GM23338 (cell line): ENCODE results near the gene SZRD1. TPM values are rescaled to one million over a fixed set of nuclear protein-coding genes. Genes with fewer than 3 reads are reported as not detected.

Experiments used
- ATAC-seq: fragments of 200-7000 bp; cut with Tn5 transposase; 3 replicates; pipeline ENCODE4 v1.9.1; 2020
- DNase-seq: peaks from one replicate; pipeline ENCODE4 v3.0.0-alpha.2; 2015; ENCODE audit warnings: low spot score
- H2AFZ ChIP-seq: fragments of 200-600 bp; sonication (generic); 2 replicates; pipeline ENCODE4 v1.8.0; 2016; ENCODE audit warnings: antibody characterized with exemption, mild to moderate bottlenecking, moderate library complexity
- H3F3A ChIP-seq: fragments of 200-600 bp; sonication (generic); replicated peaks from 2 replicates; pipeline ENCODE4 v1.8.0; 2017; ENCODE audit warnings: antibody characterized with exemption, mixed run types, low read depth
- H3K27ac ChIP-seq: fragments of 200-600 bp; sonication (generic); 2 replicates; pipeline ENCODE4 v1.6.1; 2016; ENCODE audit warnings: low read depth
- H3K27me3 ChIP-seq: fragments of 200-600 bp; sonication (generic); 2 replicates; pipeline ENCODE4 v1.8.0; 2016; ENCODE audit warnings: mild to moderate bottlenecking, mixed run types, moderate library complexity; ENCODE audit not compliant: insufficient read depth
- H3K36me3 ChIP-seq: fragments of 200-600 bp; sonication (generic); 2 replicates; pipeline ENCODE4 v1.8.0; 2016; ENCODE audit warnings: mild to moderate bottlenecking; ENCODE audit not compliant: insufficient read depth
- H3K4me1 ChIP-seq: fragments of 200-600 bp; sonication (generic); 2 replicates; pipeline ENCODE4 v1.8.0; 2016; ENCODE audit warnings: mild to moderate bottlenecking, moderate library complexity; ENCODE audit not compliant: insufficient read depth
- H3K4me2 ChIP-seq: fragments of 200-600 bp; sonication (generic); 2 replicates; pipeline ENCODE4 v1.7.1; 2017; ENCODE audit warnings: mixed run types
- H3K4me3 ChIP-seq: fragments of 200-600 bp; sonication (generic); 2 replicates; pipeline ENCODE4 v1.6.1; 2016; ENCODE audit warnings: mixed run types
- H3K79me2 ChIP-seq: fragments of 200-600 bp; sonication (generic); replicated peaks from 2 replicates; pipeline ENCODE4 v1.8.0; 2017; ENCODE audit warnings: mild to moderate bottlenecking; ENCODE audit not compliant: insufficient read depth
- H3K9me2 ChIP-seq: fragments of 200-600 bp; sonication (generic); 2 replicates; pipeline ENCODE4 v1.8.0; 2017; ENCODE audit not compliant: insufficient read depth
- H4K20me1 ChIP-seq: fragments of 200-600 bp; sonication (generic); replicated peaks from 2 replicates; pipeline ENCODE4 v1.8.0; 2017; ENCODE audit warnings: mild to moderate bottlenecking; ENCODE audit not compliant: insufficient read depth
- H3K27ac Mint-ChIP-seq: 2 replicates; pipeline ENCODE4 v1.8.0; 2020; ENCODE audit warnings: inconsistent platforms, mild to moderate bottlenecking, moderate library complexity, mixed read lengths
- H3K27me3 Mint-ChIP-seq: 3 replicates; pipeline ENCODE4 v1.8.0; 2022; ENCODE audit warnings: low read depth, mild to moderate bottlenecking, moderate library complexity, mixed read lengths, inconsistent platforms; ENCODE audit not compliant: insufficient read depth, poor library complexity
- H3K36me3 Mint-ChIP-seq: 3 replicates; pipeline ENCODE4 v1.8.0; 2021; ENCODE audit warnings: low read depth, mild to moderate bottlenecking, inconsistent platforms, moderate library complexity, mixed read lengths
- H3K4me1 Mint-ChIP-seq: 3 replicates; pipeline ENCODE4 v1.8.0; 2020; ENCODE audit warnings: mild to moderate bottlenecking, inconsistent platforms, mixed read lengths
- H3K4me3 Mint-ChIP-seq: 3 replicates; pipeline ENCODE4 v1.8.0; 2021; ENCODE audit warnings: moderate library complexity, mild to moderate bottlenecking, inconsistent platforms, mixed read lengths
- H3K9me3 Mint-ChIP-seq: 3 replicates; pipeline ENCODE4 v1.8.0; 2020; ENCODE audit warnings: moderate library complexity, mild to moderate bottlenecking, inconsistent platforms, mixed read lengths
- CTCF ChIP-seq, 2 experiments: fragments of 200-600 bp in 1 of 2; sonication (generic) in 1 of 2; conservative IDR thresholded peaks; 2 replicates each; pipeline versions ENCODE4 v1.5.1 to v1.6.1; 2016 to 2017; ENCODE audit warnings: antibody characterized with exemption in 2 of 2, low read depth in 2 of 2, mild to moderate bottlenecking in 2 of 2, moderate library complexity in 1 of 2
- EZH2 ChIP-seq: fragments of 200-600 bp; sonication (generic); IDR thresholded peaks from one replicate; pipeline ENCODE4 v1.8.0; 2017; ENCODE audit warnings: antibody characterized with exemption, mild to moderate bottlenecking, low read depth; ENCODE audit not compliant: unreplicated experiment
- POLR2AphosphoS5 ChIP-seq: IDR thresholded peaks from 2 replicates; pipeline ENCODE4 v1.6.1; 2016; ENCODE audit warnings: antibody characterized with exemption, low read depth
- REST ChIP-seq: IDR thresholded peaks from one replicate; pipeline ENCODE4 v1.6.1; 2018; ENCODE audit warnings: antibody characterized with exemption; ENCODE audit not compliant: unreplicated experiment
- STAT1 ChIP-seq: IDR thresholded peaks from one replicate; pipeline ENCODE4 v1.6.1; 2016; ENCODE audit warnings: antibody characterized with exemption; ENCODE audit not compliant: unreplicated experiment
- ZNF331 ChIP-seq: fragments of 250-450 bp; sonication (Bioruptor Pico); IDR thresholded peaks from 2 replicates; pipeline ENCODE4 v1.5.0; 2020; ENCODE audit warnings: low read depth, mild to moderate bottlenecking, moderate library complexity
- polyA plus RNA-seq: library from polyadenylated mRNA; unstranded; fragments of >200 nt; fragmentation: Nextera tagmentation; extraction: Ambion mirVana; gene quantifications from 2 replicates; pipeline ENCODE4 v1.2.1, GENCODE V29; 2016
- total RNA-seq: library from RNA; depleted of rRNA; stranded (reverse); fragments of >200 nt; shearing (Covaris generic); gene quantifications from 2 replicates; pipeline ENCODE4 v1.2.3, GENCODE V29; 2014

SZRD1 gene
- total and polyA plus RNA-seq, 2 experiments from 2014 or later = 32.5 to 70.9 TPM

- DNase-seq (no peak), ATAC-seq (no peak)
These were observed 18.4 kb upstream of the SZRD1 start for GRCh38 chr1:16348414-16349182.

More at GRCh38 chr1:16348414-16349182, 18.4 kb upstream of the SZRD1 start:
- no peak overlapping the region for H3K27ac Mint-ChIP-seq
- H3K4me1 Mint-ChIP-seq = peaks cover 13% of the 10 kb centered on the region; the same call in 2 of the 3 replicates
- H3K27ac ChIP-seq = no peak overlapping the region
- no peak for TF ChIP-seq CTCF (conservative IDR thresholded peaks at IDR 0.05; ENCODE audit: low read depth in 2 of 2)
- TF ChIP-seq ZNF331 (CRISPR knock-in tag) = no peak
- no peak for TF ChIP-seq STAT1
- TF ChIP-seq POLR2AphosphoS5 = no peak
- TF ChIP-seq EZH2 = no peak
- no peak for TF ChIP-seq REST
- no peak overlapping the region for H3K4me2 ChIP-seq
- H3K36me3 ChIP-seq = no peaks in the 10 kb centered on the region
- no peaks in the 10 kb centered on the region for H3K27me3 ChIP-seq
- H3K79me2 ChIP-seq = peaks cover 83% of the 10 kb centered on the region
- no peaks in the 10 kb centered on the region for H3K36me3 Mint-ChIP-seq
- H3K9me3 Mint-ChIP-seq = no peaks in the 10 kb centered on the region
- no peaks in the 10 kb centered on the region for H3K9me2 ChIP-seq
- H3K4me3 ChIP-seq = no peak overlapping the region
- H3K27me3 Mint-ChIP-seq = no peaks in the 10 kb centered on the region
- peaks cover 3% of the 10 kb centered on the region; the same call in 1 of the 2 replicates for H3F3A ChIP-seq
- H3K4me3 Mint-ChIP-seq = no peak overlapping the region
- no peak overlapping the region for H2AFZ ChIP-seq
- peaks cover 12% of the 10 kb centered on the region; the same call in 1 of the 2 replicates for H3K4me1 ChIP-seq
- H4K20me1 ChIP-seq = peaks cover 35% of the 10 kb centered on the region
